ENCODE data around the gene FUT4. TPM values are rescaled to one million over a fixed set of nuclear protein-coding genes. Genes with fewer than 3 reads are reported as not detected.
"Not testable (repeated sequence)": the region's sequence is repeated elsewhere in the genome, so short reads cannot be mapped to it uniquely, and the experiment has no call there.

Gene FUT4
- total RNA-seq, 2 experiments from 2014 or later, result 6.9 to 7.0 TPM

DNA sequence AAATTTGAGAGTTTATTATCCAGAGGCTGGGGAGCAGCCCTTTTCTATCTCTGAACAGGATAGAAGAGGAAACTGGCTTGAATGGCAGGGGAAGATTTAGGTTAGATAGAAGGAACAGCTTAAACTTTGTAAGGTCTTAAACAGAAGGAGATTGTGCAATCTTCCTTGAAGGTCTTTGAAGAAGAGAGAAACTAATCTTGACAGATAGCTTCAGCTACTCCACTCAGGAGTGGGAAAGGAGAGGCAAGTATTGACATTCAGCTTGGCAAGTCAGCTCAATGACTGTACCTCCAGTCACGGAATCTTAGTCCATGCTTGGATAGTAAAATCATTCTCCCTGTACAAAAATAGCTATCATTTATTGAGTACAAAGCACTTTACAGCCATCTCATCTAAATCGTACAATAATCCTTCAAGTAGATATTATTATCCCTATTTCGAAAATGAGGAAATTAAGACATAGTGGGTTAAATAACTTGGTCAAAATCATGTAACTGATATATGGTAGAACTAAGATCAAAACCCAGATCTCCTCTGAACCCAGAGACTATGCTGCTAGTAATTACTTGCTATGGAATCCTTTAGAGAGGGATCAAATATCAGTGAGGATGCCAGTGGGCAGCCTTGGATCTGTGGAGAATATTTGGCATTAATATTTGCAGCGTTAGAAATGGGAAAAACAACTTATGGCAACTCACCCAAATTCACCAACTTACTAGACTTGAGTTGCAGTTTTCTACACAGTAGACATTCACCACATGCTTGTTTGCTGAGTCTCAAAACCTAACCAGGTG is 16.9 kb upstream of the FUT4 start:
- POLR2A ChIA-PET, result no interaction called here
- CTCF ChIA-PET, result interaction anchor here (0.7 kb wide), 1 partner anchor 13 kb away, joined by 3 read pairs; no protein-coding TSS in a partner anchor

DNA sequence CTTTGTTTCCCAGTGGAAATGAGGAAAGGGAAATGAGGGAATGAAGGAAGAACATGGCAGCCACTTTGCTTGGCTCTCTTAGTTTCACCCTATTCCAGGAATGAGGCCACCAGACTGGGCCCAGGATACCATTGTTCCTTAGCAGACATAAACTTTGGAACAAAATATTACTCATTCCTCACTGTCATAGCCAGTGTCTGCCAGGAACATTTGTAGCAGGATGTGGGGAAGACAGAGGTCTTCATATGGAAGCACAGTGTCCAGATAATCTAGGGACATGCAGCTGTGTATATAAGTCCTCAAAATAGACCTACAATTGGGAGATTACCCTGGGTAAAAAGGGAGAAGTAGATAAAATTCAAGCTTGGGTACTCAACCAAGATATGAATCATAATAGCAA is 15.2 kb upstream of the FUT4 start:
- ChIA-PET POLR2A (no interaction called here), CTCF (no interaction called here)

DNA sequence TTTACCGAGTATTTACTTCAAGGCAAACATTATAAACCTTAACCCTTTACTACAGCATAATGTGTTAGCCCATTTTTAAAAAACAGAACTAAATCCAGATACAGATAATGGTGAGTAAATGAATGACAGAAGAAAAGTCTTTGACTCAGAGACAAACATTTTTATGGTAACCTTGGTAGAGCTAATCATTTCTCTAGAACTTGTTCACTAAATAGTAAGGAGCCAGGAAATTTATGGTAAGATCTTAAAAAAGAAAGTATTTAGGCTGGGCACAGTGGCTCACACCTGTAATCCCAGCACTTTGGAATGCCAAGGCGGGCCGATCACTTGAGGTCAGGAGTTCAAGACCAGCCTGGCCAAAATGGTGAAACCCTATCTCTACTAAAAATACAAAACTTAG is 11.5 kb upstream of the FUT4 start:
- POLR2A ChIA-PET, result no interaction called here
- CTCF ChIA-PET, result no interaction called here

DNA sequence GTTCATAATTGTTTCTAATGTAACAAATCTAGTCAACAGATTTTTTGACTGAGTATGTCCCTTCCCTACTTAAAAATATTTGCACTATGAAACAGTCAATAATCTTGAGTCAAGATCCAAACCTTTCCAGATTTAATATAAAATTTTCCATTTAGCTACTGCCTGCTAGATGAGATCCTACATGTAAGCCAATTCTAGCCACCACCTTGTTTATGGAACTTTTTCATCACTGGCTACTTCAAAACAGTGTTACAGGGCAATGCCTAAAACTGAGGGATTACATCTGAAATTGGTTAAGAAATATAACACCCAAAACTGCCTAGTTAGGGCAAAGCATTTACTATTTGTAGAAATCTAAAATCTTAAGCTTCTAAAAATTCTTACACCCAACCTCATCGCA is 10.5 kb upstream of the FUT4 start:
- POLR2A ChIA-PET, result no interaction called here
- CTCF ChIA-PET, result no interaction called here

DNA sequence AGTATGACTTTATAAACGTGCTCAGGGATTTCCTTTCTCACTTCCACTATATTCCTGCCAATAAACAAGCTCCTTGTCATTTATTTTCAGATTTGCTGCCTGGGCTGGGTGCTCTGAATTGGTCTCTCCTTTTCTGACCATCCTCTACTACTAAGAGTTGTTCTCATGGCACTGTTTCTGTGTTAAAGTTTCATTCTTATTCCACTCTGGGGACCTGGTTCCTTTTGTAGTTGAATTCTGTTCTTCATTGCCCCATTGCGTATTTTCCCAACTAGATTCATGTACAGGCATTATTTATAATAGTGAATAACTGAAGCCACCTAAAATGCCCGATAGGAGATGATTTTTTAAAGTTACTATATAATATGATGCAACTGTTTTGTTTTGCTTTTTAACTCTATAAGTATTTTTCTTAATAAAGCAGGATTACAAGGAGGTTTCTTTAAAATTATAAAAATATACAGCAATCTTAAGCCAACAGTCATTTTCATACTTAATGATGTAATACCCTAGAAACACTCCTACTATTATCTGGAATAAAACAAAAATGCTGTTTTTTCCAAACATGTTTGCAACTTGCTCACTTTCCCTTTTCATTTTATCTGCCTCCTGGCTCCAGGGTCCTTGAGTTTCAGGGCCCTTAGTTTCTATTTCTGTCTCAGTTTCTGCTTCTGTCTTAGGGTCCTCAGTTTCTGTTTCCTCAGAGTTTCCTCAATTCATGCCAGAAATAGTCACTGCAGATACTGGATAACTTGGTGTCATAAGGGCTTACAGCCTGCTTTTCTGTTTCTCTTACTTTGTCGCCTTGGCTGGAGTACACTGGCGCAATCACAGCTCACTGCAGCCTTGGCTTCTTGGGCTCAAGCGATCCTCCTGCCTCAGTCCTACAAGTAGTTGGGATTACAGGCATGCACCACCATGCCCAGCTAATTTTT is 9.8 kb upstream of the FUT4 start:
- POLR2A ChIA-PET, result no interaction called here
- CTCF ChIA-PET, result no interaction called here

DNA sequence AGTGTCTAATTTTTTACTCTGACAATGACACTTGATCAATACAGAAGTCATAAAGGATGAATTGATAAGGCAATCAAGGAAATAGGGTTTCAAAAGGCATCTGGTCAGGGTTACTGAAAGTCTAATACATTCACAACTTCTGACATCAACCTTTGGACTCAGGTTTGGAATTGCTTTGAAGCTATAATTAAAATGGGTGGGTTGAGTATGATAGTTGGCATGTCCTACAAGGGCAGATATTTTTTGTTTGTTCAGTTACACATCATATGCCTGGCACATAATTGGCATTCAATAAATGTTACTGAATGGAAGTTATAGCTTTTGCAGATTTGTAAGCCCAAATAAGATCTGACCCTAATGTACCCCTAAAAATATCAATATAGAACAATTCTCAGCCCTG is 7.3 kb upstream of the FUT4 start:
- ChIA-PET CTCF (no interaction called here), POLR2A (no interaction called here)

DNA sequence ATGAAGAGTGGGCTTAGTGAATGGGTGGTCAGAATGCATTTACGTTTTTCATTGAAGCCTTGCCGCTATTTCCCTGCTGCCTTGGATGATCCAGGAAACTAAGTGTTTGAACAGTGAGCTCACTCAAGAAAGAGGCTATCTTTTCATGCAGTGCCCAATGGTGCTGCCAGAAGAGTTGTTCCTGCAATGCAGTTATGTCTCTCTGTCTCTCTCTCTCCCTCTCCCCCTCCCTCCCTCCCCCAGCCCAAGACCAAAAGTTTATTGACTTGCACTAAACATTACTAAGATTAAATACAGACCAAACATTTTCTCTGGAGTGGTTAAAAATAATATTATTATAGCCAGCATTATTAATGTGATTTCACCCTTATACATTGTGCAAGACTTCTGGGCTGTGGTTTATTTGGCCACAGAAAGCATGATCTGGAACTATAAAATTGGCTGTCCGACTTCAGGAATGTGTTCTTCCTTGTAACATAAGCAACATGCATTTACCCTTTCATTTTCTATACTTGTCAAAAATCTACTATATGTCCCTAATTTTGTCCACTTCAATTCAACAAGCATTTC is 6.6 kb upstream of the FUT4 start:
- ChIA-PET CTCF (no interaction called here), POLR2A (no interaction called here)

DNA sequence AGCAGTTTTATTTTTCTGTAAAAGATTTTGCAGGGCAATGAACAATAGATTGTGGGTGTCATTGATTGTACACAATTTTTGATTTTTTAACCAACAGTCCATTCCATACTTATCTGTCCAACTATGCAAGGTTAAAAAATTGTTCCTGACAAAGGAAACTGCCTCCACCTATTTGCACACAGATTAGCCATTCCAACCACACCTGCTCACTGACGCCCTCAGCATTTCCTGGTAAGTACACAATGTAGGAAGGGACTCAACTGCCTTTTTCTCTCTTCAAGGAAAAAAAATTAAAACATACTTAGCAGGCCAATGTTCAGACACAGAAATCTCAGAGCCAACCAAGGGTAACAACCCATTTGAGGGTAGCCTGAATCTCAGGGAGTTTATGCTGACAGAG is 4.3 kb upstream of the FUT4 start:
- ChIA-PET CTCF (no interaction called here), POLR2A (no interaction called here)

DNA sequence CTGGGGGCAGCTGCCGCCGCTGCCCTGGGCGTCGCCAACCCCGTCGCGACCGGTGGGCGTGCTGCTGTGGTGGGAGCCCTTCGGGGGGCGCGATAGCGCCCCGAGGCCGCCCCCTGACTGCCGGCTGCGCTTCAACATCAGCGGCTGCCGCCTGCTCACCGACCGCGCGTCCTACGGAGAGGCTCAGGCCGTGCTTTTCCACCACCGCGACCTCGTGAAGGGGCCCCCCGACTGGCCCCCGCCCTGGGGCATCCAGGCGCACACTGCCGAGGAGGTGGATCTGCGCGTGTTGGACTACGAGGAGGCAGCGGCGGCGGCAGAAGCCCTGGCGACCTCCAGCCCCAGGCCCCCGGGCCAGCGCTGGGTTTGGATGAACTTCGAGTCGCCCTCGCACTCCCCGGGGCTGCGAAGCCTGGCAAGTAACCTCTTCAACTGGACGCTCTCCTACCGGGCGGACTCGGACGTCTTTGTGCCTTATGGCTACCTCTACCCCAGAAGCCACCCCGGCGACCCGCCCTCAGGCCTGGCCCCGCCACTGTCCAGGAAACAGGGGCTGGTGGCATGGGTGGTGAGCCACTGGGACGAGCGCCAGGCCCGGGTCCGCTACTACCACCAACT is 1.0 kb downstream of the FUT4 start:
- CTCF ChIA-PET, result no interaction called here
- POLR2A ChIA-PET, result interaction anchor here (0.8 to 1.3 kb wide), 2 partner anchors 429 to 804 kb away, joined by 3 to 5 read pairs; partner anchors contain the start of genes C11orf54, CWC15, KDM4D and TAF1D

DNA sequence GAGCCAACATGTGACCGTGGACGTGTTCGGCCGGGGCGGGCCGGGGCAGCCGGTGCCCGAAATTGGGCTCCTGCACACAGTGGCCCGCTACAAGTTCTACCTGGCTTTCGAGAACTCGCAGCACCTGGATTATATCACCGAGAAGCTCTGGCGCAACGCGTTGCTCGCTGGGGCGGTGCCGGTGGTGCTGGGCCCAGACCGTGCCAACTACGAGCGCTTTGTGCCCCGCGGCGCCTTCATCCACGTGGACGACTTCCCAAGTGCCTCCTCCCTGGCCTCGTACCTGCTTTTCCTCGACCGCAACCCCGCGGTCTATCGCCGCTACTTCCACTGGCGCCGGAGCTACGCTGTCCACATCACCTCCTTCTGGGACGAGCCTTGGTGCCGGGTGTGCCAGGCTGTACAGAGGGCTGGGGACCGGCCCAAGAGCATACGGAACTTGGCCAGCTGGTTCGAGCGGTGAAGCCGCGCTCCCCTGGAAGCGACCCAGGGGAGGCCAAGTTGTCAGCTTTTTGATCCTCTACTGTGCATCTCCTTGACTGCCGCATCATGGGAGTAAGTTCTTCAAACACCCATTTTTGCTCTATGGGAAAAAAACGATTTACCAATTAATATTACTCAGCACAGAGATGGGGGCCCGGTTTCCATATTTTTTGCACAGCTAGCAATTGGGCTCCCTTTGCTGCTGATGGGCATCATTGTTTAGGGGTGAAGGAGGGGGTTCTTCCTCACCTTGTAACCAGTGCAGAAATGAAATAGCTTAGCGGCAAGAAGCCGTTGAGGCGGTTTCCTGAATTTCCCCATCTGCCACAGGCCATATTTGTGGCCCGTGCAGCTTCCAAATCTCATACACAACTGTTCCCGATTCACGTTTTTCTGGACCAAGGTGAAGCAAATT is 1.8 kb downstream of the FUT4 start:
- CTCF ChIA-PET, result no interaction called here
- POLR2A ChIA-PET, result no interaction called here

DNA sequence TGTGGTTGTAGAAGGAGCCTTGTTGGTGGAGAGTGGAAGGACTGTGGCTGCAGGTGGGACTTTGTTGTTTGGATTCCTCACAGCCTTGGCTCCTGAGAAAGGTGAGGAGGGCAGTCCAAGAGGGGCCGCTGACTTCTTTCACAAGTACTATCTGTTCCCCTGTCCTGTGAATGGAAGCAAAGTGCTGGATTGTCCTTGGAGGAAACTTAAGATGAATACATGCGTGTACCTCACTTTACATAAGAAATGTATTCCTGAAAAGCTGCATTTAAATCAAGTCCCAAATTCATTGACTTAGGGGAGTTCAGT is 2.4 kb downstream of the FUT4 start:
- CTCF ChIA-PET, result no interaction called here
- POLR2A ChIA-PET, result no interaction called here

DNA sequence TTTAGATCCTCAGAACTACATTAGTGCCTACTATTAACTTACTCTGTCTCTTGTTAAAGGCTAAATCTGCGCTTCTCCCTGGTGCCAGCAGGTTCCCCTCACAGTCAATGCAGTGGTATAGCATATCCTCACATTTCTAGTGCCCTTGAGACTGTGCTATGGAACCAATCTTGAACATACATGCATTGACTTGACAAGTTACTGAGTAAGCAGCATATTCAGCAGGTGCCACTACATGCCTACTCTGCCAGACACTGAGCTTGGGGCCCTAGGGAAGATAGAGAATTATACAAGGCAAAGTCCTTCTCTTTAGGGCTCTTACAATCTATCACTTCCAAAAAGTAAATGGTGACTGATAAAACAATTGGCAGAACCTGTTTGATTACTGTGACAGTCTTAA is 3.2 kb downstream of the FUT4 start:
- CTCF ChIA-PET, result no interaction called here
- POLR2A ChIA-PET, result no interaction called here

DNA sequence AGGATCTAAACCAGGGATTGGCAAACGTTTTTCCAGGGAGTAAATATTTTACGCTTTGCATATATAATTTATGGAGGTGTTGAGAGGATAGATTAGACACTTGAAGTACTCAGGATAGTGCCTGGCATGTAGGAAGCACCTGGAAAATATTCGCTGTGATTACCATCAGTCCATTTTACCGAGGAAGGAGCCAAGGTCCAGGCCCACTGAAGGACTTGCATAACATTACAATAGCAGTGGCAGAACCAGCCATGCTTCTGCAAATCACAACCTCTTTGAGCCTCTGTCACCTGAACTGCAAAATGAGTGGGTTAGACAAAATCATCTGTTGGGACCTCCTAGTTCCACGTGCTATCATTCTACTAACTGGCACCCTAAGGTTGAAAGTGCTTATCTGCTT is 5.4 kb downstream of the FUT4 start:
- ChIA-PET CTCF (no interaction called here), POLR2A (no interaction called here)

DNA sequence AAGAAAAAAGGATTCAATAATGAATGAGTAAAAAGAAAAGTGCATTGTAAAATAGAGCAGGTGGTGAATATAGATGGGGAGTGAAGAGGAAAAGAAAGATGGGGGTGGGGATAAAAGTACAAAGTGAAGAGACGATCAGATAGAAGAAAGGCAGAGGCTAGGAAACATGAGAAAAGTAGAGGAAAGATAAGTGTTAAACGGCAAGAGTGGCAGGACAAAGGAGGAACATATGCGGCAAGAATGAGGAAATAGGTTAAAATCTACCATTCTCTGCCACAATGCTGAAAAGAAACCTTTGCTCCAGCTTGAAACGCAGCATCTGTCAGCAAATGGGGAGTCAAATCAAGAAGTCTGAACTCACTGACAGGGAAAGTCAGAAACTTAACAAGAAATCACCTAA is 6.8 kb downstream of the FUT4 start:
- CTCF ChIA-PET, result no interaction called here
- POLR2A ChIA-PET, result no interaction called here

DNA sequence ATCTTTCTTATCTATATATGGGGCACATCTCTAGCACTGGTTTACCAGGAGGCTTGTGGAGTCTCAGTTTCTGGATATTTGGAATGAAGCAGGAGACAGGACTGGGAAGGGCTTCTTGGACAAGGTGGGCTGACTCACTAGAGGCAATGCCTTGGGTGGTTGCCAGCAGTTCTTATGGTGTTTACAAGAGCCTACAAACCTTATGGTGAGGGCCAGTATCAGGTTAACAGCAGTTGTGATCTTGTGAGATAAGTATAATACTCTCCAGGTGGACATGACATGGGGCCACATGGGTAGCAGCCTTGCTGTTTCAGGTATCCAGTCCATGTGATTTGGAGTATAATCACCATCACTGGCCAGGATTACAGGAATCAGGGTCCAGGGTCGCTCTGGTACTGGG is 10.2 kb downstream of the FUT4 start:
- CTCF ChIA-PET, result interaction anchor here (0.5 kb wide), 1 partner anchor 1791 kb away, joined by 3 read pairs; no protein-coding TSS in a partner anchor
- POLR2A ChIA-PET, result no interaction called here

DNA sequence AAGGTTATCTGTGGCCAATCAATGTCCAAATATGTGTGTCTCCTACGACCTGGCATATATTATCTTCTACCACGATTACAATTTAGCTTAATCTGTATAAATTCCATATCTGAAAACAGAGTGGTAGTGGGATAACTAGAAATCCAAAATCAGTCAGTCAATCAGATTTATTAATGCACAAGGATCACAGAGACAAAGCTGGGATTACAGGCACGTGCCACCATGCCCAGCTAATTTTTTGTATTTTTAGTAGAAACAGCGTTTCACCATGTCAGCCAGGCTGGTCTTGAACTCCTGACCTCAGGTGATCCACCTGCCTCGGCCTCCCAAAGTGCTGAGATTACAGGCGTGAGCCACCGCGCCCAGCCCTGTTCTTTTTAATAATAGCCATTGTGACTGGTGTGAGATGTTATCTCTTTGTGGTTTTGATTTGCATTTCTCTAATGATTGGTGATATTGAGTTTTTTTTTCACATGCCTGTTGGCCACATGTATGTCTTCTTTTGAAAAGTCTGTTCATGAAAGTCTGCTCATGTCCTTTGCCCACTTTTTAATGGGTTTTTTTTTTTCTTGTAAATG is 12.1 kb downstream of the FUT4 start:
- CTCF ChIA-PET, POLR2A ChIA-PET: not testable (repeated sequence)

DNA sequence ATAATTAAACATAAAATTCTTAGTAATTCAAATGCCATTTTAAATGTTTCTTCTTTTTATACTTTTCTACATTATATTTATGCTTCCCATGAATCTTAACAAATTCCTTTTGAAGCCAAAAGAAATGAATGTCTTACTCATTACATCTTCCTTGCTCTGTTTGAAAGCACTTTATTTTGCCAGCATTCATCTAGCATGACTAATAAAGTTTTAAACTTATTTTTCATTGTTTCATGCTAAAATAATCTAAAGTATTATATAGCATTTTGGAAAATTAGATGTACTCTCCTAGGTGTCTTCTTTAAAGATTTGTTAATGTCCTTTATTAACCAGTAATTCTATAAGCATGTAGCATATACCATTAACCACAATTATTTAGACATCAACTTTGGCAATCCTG is 13.7 kb downstream of the FUT4 start:
- CTCF ChIA-PET, result interaction anchor here (0.6 kb wide), 1 partner anchor 22 kb away, joined by 3 read pairs; no protein-coding TSS in a partner anchor
- POLR2A ChIA-PET, result no interaction called here

DNA sequence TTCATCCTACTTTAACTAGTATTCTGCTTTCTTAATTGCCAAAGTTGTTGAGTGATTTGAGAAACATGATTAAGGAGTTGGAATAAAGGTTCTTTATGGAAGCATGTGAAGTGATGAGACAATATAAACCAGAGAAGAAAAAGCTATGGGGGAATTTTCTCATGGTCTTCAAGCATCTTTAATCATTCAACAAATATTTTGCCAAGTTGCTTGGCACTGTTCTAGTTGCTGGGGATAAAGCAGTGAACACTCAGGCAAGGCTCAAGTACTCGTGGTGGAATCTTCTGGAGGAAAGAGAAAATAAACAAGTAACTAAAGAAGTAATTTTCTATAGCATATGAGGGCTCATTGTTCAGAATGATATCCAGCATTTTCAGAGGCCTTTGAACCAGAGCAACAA is 14.3 kb downstream of the FUT4 start:
- ChIA-PET POLR2A (no interaction called here), CTCF (interaction anchor here (0.6 kb wide), 1 partner anchor 22 kb away, joined by 3 read pairs; no protein-coding TSS in a partner anchor)

DNA sequence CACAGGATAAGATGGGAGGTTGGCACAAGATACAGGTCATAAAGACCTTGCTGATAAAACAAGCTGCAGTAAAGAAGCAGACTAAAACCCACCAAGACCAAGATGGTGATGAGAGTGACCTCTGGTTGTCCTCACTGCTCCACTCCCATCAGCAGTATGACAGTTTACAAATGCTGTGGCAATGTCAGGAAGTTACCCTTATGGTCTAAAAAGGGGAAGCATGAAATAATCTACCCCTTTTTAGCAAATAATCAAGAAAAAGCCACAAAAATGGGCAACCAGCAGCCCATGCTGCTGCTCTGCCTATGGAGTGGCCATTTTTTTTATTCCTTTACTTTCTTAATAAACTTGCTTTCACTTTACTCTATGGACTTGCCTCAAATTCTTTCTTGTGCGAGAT is 14.7 kb downstream of the FUT4 start:
- ChIA-PET CTCF (no interaction called here), POLR2A (no interaction called here)
